T-helper 17 cell (primary cell): ENCODE measurements around the gene TTLL7. TPM values are rescaled to one million over a fixed set of nuclear protein-coding genes. Genes with fewer than 3 reads are reported as not detected.

ENCODE experiments used
- ATAC-seq: fragments of 150-1000 bp; cut with Tn5 transposase; 2 replicates; pipeline ENCODE4 v1.10.0; 2021; ENCODE audit warnings: mild to moderate bottlenecking, moderate library complexity
- DNase-seq, 3 donors: peaks; one replicate each; pipeline versions ENCODE4 v3.0.0 to v3.0.0-alpha.2; 2020 to 2021
- H3K9me3 ChIP-seq: one replicate; pipeline ENCODE4 v1.7.0; 2013; ENCODE audit warnings: low read length, mild to moderate bottlenecking; ENCODE audit not compliant: control insufficient read depth, poor library complexity, severe bottlenecking
- H3K27ac Mint-ChIP-seq: one replicate; pipeline ENCODE4 v1.8.0; 2022; ENCODE audit warnings: mild to moderate bottlenecking, moderate library complexity, mixed read lengths
- H3K27me3 Mint-ChIP-seq: one replicate; pipeline ENCODE4 v1.8.0; 2022; ENCODE audit warnings: mixed read lengths
- H3K36me3 Mint-ChIP-seq: one replicate; pipeline ENCODE4 v1.8.0; 2022; ENCODE audit warnings: low read depth, mixed read lengths
- H3K4me1 Mint-ChIP-seq: one replicate; pipeline ENCODE4 v1.8.0; 2022; ENCODE audit warnings: mild to moderate bottlenecking, mixed read lengths
- H3K4me3 Mint-ChIP-seq: one replicate; pipeline ENCODE4 v1.8.0; 2022; ENCODE audit warnings: mild to moderate bottlenecking, moderate library complexity, mixed read lengths
- total RNA-seq, 4 donors: library from RNA in 2 of 4; stranded (reverse) in 2 of 4; gene quantifications; one replicate each; pipeline ENCODE4 v1.2.3 and lab custom pipeline; 2022 to 2026

The TTLL7 gene
- total RNA-seq, 2 donors from 2014 or later: 0.60 to 1.5 TPM

- DNase-seq: no peak
- H3K9me3 ChIP-seq: no peaks in the 10 kb centered on the region
- Mint-ChIP-seq H3K4me1 (peaks cover 9% of the 10 kb centered on the region), H3K36me3 (no peaks in the 10 kb centered on the region), H3K27ac (no peak overlapping the region), H3K4me3 (no peak overlapping the region), H3K27me3 (peaks cover 3% of the 10 kb centered on the region)
- no peak for ATAC-seq
Measured at GRCh38 chr1:83864991-83865390, 133.9 kb downstream of the TTLL7 start.

DNA sequence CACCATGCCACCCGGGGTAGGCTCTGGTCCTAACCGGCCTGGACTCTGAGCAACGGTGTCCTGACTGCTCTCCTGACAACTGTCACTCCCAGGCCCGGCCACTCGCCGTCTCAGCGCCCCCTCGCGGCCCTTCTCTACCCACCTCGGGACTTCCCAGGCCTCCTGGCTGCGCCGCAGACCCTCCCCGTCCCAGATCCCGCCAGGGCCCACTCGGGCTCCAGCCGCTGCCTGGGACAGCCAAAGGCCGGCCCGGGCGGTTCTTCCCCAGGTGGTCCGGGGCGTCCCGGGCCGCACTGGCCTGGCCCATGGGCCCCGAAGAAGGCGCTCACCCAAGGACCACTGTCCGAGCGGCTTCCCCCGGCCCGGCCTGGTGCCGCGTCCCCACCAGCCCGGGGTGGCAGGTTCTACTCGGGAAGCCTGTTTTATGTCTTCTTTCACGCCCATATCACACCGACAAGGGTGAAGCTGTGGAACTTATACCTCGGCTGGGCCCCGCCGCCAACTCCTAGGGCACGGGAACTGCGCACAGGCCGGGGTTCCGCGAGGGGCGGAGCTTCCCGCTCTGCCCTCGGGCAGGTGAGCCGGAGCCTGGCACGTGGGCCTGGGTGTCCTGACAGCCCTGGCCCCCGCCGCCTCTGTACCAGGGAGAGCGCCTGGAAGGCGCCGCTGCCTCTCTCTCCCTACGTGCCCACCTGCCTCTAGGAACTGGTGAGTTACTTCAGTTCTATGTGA is 138.3 kb downstream of the TTLL7 start:
- Mint-ChIP-seq H3K27me3 (no peaks in the 10 kb centered on the region), H3K27ac (peak overlapping the region; percentile 71), H3K4me1 (peaks cover 10% of the 10 kb centered on the region), H3K36me3 (no peaks in the 10 kb centered on the region), H3K4me3 (peak overlapping the region; percentile 83)
- ATAC-seq: peak; percentile 92
- DNase-seq: peak; percentile 39 to 68 (median 53)
- no peaks in the 10 kb centered on the region for H3K9me3 ChIP-seq

- H3K4me3 Mint-ChIP-seq: no peak overlapping the region
- H3K36me3 Mint-ChIP-seq: peaks cover 3% of the 10 kb centered on the region
- ATAC-seq (no peak), DNase-seq (no peak)
- H3K27me3 Mint-ChIP-seq: peaks cover 13% of the 10 kb centered on the region
- H3K9me3 ChIP-seq: no peaks in the 10 kb centered on the region
- no peak overlapping the region for H3K27ac Mint-ChIP-seq
- peaks cover 10% of the 10 kb centered on the region for H3K4me1 Mint-ChIP-seq
Measured at GRCh38 chr1:83857716-83858115, 141.2 kb downstream of the TTLL7 start.

DNA sequence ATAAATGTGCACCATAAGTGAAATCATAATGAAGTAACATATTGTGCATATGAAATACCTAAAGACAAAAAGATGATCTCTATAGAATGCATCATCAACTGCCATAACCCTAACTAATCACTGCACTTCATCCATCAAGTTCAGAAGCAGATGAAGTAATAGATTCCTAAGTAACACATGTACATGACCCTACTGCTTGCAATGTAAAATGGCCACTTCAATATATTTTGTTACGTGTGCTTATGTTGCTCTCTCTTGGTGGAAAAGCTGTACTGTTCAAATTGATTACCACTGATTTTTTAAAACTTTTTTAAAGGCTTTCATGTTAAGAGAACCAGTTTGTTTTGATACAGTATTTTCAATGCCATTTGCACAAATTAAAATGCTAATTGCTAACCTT is 141.8 kb downstream of the TTLL7 start:
- H3K9me3 ChIP-seq: no peaks in the 10 kb centered on the region
- H3K36me3 Mint-ChIP-seq: peaks cover 3% of the 10 kb centered on the region
- H3K27ac Mint-ChIP-seq: no peak overlapping the region
- no peak for ATAC-seq
- H3K27me3 Mint-ChIP-seq: peaks cover 13% of the 10 kb centered on the region
- no peak overlapping the region for H3K4me3 Mint-ChIP-seq
- DNase-seq: no peak
- peaks cover 10% of the 10 kb centered on the region for H3K4me1 Mint-ChIP-seq

DNA sequence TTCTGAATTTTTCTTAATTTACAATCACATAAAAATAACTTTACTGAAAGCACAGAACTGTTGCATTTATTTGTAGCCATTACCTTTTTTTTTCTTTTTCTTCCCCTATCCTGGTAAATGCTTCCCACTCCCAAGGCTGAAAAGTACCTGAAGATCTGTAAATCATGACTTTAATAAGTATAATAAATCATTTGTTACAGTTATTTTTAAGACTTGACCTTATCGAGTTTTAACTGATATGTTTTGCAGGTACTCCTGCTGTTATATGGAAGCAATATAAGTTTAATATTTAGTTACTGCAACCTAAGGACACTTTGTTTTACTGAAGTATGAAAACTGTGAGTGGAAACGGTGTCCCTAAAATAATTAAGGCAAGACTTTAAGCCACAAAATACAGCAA is 142.6 kb downstream of the TTLL7 start:
- DNase-seq: no peak
- ATAC-seq: no peak
- H3K36me3 Mint-ChIP-seq: peaks cover 3% of the 10 kb centered on the region
- no peak overlapping the region for H3K27ac Mint-ChIP-seq
- H3K4me1 Mint-ChIP-seq: peaks cover 10% of the 10 kb centered on the region
- H3K27me3 Mint-ChIP-seq: peaks cover 13% of the 10 kb centered on the region
- H3K4me3 Mint-ChIP-seq: no peak overlapping the region
- no peaks in the 10 kb centered on the region for H3K9me3 ChIP-seq

DNA sequence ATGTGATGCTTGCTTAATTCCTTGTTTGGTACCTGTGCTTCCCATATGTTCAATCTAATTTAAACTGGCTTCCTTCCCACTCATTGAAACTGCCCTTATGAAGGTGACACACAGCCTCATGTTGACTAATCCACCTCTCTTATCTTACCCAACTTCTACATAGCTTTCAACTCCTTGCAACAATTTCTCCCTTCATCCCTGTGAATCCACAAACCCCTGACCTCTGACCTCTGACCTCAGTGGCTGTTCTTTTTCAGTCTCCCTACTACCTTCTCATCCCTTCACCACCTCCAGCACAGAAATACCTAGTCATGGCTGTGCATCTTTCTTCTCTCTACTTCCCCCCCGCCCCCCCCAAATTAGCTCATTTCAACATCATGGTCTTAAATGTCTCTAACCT is 144.5 kb downstream of the TTLL7 start:
- H3K9me3 ChIP-seq: no peaks in the 10 kb centered on the region
- H3K27me3 Mint-ChIP-seq: peaks cover 17% of the 10 kb centered on the region
- no peak for ATAC-seq
- H3K36me3 Mint-ChIP-seq: peaks cover 3% of the 10 kb centered on the region
- no peak overlapping the region for H3K27ac Mint-ChIP-seq
- no peak overlapping the region for H3K4me3 Mint-ChIP-seq
- no peaks in the 10 kb centered on the region for H3K4me1 Mint-ChIP-seq
- no peak for DNase-seq

DNA sequence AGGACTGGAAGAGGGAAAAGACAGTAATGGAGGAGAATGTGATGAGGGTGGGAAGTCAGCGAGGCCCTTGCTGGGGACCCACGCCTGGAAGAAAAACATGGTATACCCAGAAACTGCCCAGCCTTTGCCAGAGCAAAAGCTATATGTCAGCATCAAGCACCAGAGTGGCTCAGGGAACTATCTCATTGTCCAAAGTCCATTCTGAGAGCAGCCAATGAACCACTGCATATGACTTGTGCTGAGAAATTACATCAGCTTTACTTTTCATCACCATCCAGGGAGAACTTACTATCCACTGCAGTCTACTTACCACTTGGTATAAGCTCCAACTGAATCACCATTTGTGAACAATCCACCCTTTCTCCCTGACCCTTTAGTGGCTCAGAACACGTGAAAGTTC is 148.1 kb downstream of the TTLL7 start:
- Mint-ChIP-seq H3K27me3 (peaks cover 17% of the 10 kb centered on the region), H3K36me3 (peaks cover 5% of the 10 kb centered on the region), H3K4me1 (no peaks in the 10 kb centered on the region), H3K4me3 (no peak overlapping the region), H3K27ac (no peak overlapping the region)
- ATAC-seq: no peak
- H3K9me3 ChIP-seq: no peaks in the 10 kb centered on the region
- DNase-seq: no peak

- H3K9me3 ChIP-seq: no peaks in the 10 kb centered on the region
- no peak overlapping the region for H3K4me3 Mint-ChIP-seq
- no peaks in the 10 kb centered on the region for H3K4me1 Mint-ChIP-seq
- H3K27me3 Mint-ChIP-seq: peaks cover 12% of the 10 kb centered on the region
- no peak for ATAC-seq
- peaks cover 2% of the 10 kb centered on the region for H3K36me3 Mint-ChIP-seq
- no peak overlapping the region for H3K27ac Mint-ChIP-seq
- DNase-seq: no peak
Measured at GRCh38 chr1:83849191-83850061, 149.5 kb downstream of the TTLL7 start.

DNA sequence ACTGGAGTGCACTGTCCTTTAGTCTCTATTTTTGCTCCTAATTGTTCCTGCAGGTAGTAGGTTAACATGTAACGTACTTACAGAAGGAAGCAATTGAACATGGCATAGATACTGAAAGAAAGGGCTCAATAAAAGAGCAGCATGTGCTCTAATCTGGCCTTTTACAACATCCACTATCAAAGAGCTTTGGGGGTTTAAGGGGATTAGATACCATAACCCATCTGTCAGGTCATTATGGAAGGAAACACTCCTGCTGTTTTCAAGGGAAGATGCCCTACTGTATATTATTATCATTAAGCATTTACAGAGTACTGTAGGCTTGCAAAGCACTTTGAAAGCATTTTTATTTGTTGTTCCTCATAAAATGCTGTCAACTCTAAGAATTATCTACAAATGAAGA is 152.8 kb downstream of the TTLL7 start:
- ATAC-seq (no peak), DNase-seq (no peak)
- H3K9me3 ChIP-seq: no peaks in the 10 kb centered on the region
- Mint-ChIP-seq H3K36me3 (peaks cover 2% of the 10 kb centered on the region), H3K27me3 (peaks cover 5% of the 10 kb centered on the region), H3K4me1 (no peaks in the 10 kb centered on the region), H3K4me3 (no peak overlapping the region), H3K27ac (no peak overlapping the region)

GRCh38 chr1:83845437-83846071 is 153.4 kb downstream of the TTLL7 start:
- DNase-seq (no peak), ATAC-seq (no peak)
- Mint-ChIP-seq H3K36me3 (peaks cover 2% of the 10 kb centered on the region), H3K4me1 (no peaks in the 10 kb centered on the region), H3K27me3 (peaks cover 5% of the 10 kb centered on the region), H3K4me3 (no peak overlapping the region), H3K27ac (no peak overlapping the region)
- H3K9me3 ChIP-seq: no peaks in the 10 kb centered on the region

DNA sequence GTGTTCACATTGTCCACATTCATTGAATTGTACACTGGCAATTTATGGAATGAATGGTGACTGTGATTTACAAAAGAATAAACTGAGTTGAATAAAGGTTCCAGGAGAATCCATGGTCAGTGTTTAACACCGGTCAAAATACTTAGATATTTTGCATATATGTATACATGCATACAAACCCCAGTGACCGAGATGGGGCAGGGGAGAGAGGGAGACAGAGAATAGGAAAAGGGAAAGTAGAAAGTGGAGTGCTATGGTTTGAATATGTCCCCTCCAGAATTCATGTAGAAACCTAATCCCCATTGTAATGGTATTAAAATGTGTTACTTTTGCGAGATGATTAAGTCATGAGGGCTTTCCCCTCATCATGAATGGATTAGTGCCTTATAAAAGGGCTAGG is 154.4 kb downstream of the TTLL7 start:
- ATAC-seq (no peak), DNase-seq (no peak)
- Mint-ChIP-seq H3K36me3 (peaks cover 2% of the 10 kb centered on the region), H3K27me3 (no peaks in the 10 kb centered on the region), H3K4me1 (no peaks in the 10 kb centered on the region), H3K27ac (no peak overlapping the region), H3K4me3 (no peak overlapping the region)
- no peaks in the 10 kb centered on the region for H3K9me3 ChIP-seq

DNA sequence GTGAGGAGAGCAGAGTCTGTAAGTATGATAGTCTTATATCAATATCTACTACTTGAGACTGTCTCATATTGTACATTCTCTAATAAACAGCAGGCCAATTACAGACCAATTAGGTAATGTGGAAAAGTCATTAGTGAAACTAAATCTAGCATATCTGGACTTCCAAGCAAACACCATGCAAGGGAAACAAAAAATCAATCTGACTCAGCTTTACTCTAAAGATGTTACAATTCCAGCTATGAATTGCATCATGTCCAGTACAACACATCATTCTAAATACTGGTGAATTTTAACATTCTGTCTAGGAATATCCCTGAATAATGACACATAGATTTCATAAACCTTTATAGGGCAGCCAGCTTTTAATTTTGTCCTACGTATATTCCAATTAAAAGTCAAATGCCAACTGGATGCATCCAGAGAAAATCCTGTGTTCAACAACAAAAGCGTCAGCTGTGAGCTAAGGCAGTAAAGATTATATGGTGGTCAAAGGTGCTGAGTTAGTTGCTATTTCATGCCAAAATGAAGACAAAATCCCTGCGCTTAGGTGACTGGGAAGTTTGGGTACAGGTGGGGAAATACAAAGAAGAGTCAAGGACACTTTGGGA is 159.3 kb downstream of the TTLL7 start:
- Mint-ChIP-seq H3K36me3 (no peaks in the 10 kb centered on the region), H3K27me3 (no peaks in the 10 kb centered on the region), H3K4me1 (no peaks in the 10 kb centered on the region), H3K4me3 (no peak overlapping the region), H3K27ac (no peak overlapping the region)
- ATAC-seq (no peak), DNase-seq (no peak)
- no peaks in the 10 kb centered on the region for H3K9me3 ChIP-seq

DNA sequence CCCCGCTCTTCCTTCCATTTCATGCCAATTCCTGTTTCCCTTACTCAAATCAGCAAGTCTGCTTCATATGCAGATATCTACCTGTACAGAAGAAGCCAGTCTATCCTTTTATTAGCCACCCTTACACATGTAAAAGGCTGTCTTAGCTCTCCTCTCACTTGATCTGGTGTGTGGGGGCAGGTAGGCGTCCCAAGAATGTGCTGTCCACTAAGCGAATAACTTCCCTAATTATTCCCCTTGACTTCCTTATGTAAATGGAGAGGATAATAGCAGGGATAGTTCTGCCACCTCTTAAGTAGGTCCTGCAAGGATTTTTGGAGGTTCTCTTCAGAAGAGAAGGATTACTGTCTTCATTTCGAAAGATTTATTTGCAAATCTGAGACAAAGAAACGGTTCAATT is 160.4 kb downstream of the TTLL7 start:
- no peak overlapping the region for H3K4me3 Mint-ChIP-seq
- no peaks in the 10 kb centered on the region for H3K4me1 Mint-ChIP-seq
- no peak for DNase-seq

More for the DNA sequence above, 160.4 kb downstream of the TTLL7 start:
- no peak for ATAC-seq
- no peaks in the 10 kb centered on the region for H3K9me3 ChIP-seq
- Mint-ChIP-seq H3K27ac (no peak overlapping the region), H3K36me3 (no peaks in the 10 kb centered on the region), H3K27me3 (no peaks in the 10 kb centered on the region)
